Sciatic nerve (tissue), 2 donors: ENCODE results near the gene CENPH. TPM values are rescaled to one million over a fixed set of nuclear protein-coding genes. Genes with fewer than 3 reads are reported as not detected.
"Not testable (repeated sequence)": the region's sequence is repeated elsewhere in the genome, so short reads cannot be mapped to it uniquely, and the experiment has no call there.

Experiments
- ATAC-seq: fragments of 200-7000 bp; cut with Tn5 transposase; one replicate; pipeline ENCODE4 v1.9.1; 2020; ENCODE audit warnings: mild to moderate bottlenecking, moderate library complexity
- DNase-seq: peaks from one replicate; pipeline ENCODE4 v3.0.0-alpha.2; 2020; ENCODE audit warnings: low spot score
- intact Hi-C: fragments of 100-400 bp; cut with DNase I; formaldehyde crosslinking; loops from one replicate; pipeline ENCODE4 v1.14.2; 2022
- total RNA-seq: library from RNA; stranded (reverse); fragmentation: NEBNext Ultra II Directional; extraction: Animal tissue kit (Norgen Biotek cat#: 25700); gene quantifications from one replicate; pipeline ENCODE4 v1.2.1, GENCODE V29; 2021
- donor health status: DM: no; HTN: no; CAD: no.
- donor health status: DM: no; HTN: no; CAD: no.

The CENPH gene
- total RNA-seq, 1 donor from 2014 or later, result 2.5 TPM

GRCh38 chr5:69202497-69202896 is 13.1 kb downstream of the CENPH start:
- ATAC-seq, result no peak
- DNase-seq, result no peak

GRCh38 chr5:69206528-69207190 is 17.3 kb downstream of the CENPH start:
- ATAC-seq (no peak), DNase-seq (no peak)
- intact Hi-C loops, result no loop called here

More at GRCh38 chr5:69202497-69202896, 13.1 kb downstream of the CENPH start:
- intact Hi-C loops, result no loop called here

- intact Hi-C loops, result no loop called here
- ATAC-seq (no peak), DNase-seq (no peak)
Observed at GRCh38 chr5:69209602-69210001, 20.2 kb downstream of the CENPH start.

- intact Hi-C loops, result no loop called here
- ATAC-seq (no peak), DNase-seq (no peak)
Observed at GRCh38 chr5:69211200-69211599, 21.8 kb downstream of the CENPH start.

- DNase-seq (no peak), ATAC-seq (no peak)
- intact Hi-C loops, result no loop called here
Observed at GRCh38 chr5:69212022-69212421, 22.6 kb downstream of the CENPH start.

- ATAC-seq (no peak), DNase-seq (no peak)
- intact Hi-C loops, result no loop called here
Observed at GRCh38 chr5:69213513-69214215, 24.3 kb downstream of the CENPH start.

- no peak for DNase-seq
- intact Hi-C loops, result no loop called here
- no peak for ATAC-seq
Observed at GRCh38 chr5:69217151-69217511, 27.7 kb downstream of the CENPH start.

- intact Hi-C loops, result no loop called here
- ATAC-seq (peak; percentile 100), DNase-seq (peak; percentile 99)
Observed at GRCh38 chr5:69217548-69218526, 28.5 kb downstream of the CENPH start.

GRCh38 chr5:69219939-69220338 is 30.6 kb downstream of the CENPH start:
- ATAC-seq, result no peak
- DNase-seq, result no peak
- intact Hi-C loops, result no loop called here

- ATAC-seq, DNase-seq, intact Hi-C loops: not testable (repeated sequence)
Observed at GRCh38 chr5:69220371-69220770, 31.0 kb downstream of the CENPH start.

GRCh38 chr5:69220833-69221232 is 31.4 kb downstream of the CENPH start:
- ATAC-seq, DNase-seq, intact Hi-C loops: not testable (repeated sequence)

- intact Hi-C loops, result no loop called here
- no peak for DNase-seq
- ATAC-seq, result no peak
Observed at GRCh38 chr5:69224520-69224919, 35.1 kb downstream of the CENPH start.

- ATAC-seq, result no peak
- no peak for DNase-seq
Observed at GRCh38 chr5:69225860-69226259, 36.5 kb downstream of the CENPH start.

GRCh38 chr5:69230181-69230580 is 40.8 kb downstream of the CENPH start:
- no peak for DNase-seq
- no peak for ATAC-seq
- intact Hi-C loops, result no loop called here

More at GRCh38 chr5:69225860-69226259, 36.5 kb downstream of the CENPH start:
- intact Hi-C loops, result no loop called here

GRCh38 chr5:69231281-69231680 is 41.9 kb downstream of the CENPH start:
- no peak for DNase-seq
- intact Hi-C loops, result no loop called here
- no peak for ATAC-seq

GRCh38 chr5:69231851-69232250 is 42.5 kb downstream of the CENPH start:
- DNase-seq, result no peak
- intact Hi-C loops, result no loop called here
- no peak for ATAC-seq

- ATAC-seq, result peak; percentile 100
- intact Hi-C loops, result no loop called here
- peak; percentile 95 for DNase-seq
Observed at GRCh38 chr5:69234457-69235268, 45.3 kb downstream of the CENPH start, which contains the start of gene CDK7. CDK7 (plus strand) TSS chr5:69234886; CDS start chr5:69234976, 90 bp downstream.

- DNase-seq, intact Hi-C loops, ATAC-seq: not testable (repeated sequence)
Observed at GRCh38 chr5:69236733-69237132, 47.4 kb downstream of the CENPH start.

GRCh38 chr5:69237877-69238276 is 48.5 kb downstream of the CENPH start:
- no peak for DNase-seq
- ATAC-seq, result no peak
- intact Hi-C loops, result no loop called here
